NB4 (cell line): Measurements from ENCODE around the gene MED7.

Source experiments
- CTCF ChIP-seq: IDR thresholded peaks from one replicate; pipeline ENCODE4 v1.5.1; 2012; ENCODE audit warnings: low read depth, low read length
- POLR2A ChIP-seq: IDR thresholded peaks from 2 replicates; pipeline ENCODE4 v1.6.1; 2011; ENCODE audit warnings: mild to moderate bottlenecking; ENCODE audit not compliant: insufficient read length; ENCODE audit errors: extremely low read depth
- TF ChIP-seq, protein P1 (sequence below): IDR thresholded peaks from 2 replicates; pipeline ENCODE4 v1.6.1; 2011; ENCODE audit warnings: low read depth, low read length

GRCh38 chr5:157130925-157131324 is 11.7 kb downstream of the MED7 start:
- TF ChIP-seq CTCF, result no peak
- TF ChIP-seq, protein P1, sequence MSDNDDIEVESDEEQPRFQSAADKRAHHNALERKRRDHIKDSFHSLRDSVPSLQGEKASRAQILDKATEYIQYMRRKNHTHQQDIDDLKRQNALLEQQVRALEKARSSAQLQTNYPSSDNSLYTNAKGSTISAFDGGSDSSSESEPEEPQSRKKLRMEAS, result no peak
- no peak for TF ChIP-seq POLR2A
